ENCODE results near the gene NFAT5. TPM values are rescaled to one million over a fixed set of nuclear protein-coding genes. Genes with fewer than 3 reads are reported as not detected.

Gene NFAT5
- total and polyA plus RNA-seq, 9 of the 15 experiments (the other 6 are each of a cell fraction or from before 2014, with no cell fraction given), result 0.78 to 20.5 (median 12.4) TPM

DNA sequence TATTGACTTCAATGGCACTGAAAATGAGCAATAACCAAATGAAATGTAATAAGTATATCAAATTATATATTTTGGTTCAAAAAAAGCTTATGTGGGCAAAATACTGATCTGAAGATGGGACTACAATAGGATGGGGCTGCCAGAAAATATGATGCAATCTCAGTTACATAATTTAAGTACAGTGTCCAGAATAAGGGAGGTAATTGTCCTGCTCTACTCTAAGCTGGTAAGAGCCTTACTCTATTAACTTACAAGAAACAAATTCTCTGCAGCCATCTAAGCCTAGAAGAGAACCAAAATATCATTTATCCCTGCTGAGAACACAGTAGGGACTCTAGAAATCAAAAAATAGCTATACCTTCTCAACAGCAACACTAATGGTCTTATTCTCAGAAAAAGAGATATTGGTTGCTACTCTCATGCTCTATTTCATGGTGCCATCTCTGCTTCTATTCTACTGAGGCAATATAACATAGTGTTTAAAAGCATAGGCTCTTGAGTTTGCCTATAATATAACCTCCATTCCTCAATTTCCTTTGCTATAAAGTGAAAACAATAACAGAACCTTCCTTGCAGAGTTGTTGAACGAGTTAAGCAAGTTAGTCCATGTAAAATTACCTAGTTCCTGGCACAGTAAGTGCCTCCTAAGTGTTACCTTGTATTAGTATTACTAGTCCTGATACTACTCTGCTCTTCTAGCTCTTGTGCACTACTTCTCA, 140.6 kb downstream of the NFAT5 start:
- no peak overlapping the region for H3K4me2 ChIP-seq (ENCODE audit: insufficient read depth, low read length)
- FAIRE-seq, result no peak
- intact Hi-C loops (cut with micrococcal nuclease), result loop anchor here (5.0 to 10.0 kb wide), 2 partner anchors 212 to 226 kb away; no protein-coding TSS in a partner anchor
- TF ChIP-seq ZNF316 (IDR thresholded peaks at IDR 0.05) (0 out of 2 replicates have a peak, but pooled peaks have one; percentile 26), TSC22D4 (tag; IDR thresholded peaks at IDR 0.05) (no peak), POLR3A (IDR thresholded peaks at IDR 0.05; ENCODE audit: borderline replicate concordance, extremely low read depth, insufficient read depth, insufficient read length) (no peak), ATF7 (IDR thresholded peaks at IDR 0.05) (peak; percentile 47), POLR2AphosphoS2 (IDR thresholded peaks at IDR 0.05; ENCODE audit: low read length) (no peak), CEBPB (tag; IDR thresholded peaks at IDR 0.05) (peak; percentile 76), DMBX1 (CRISPR knock-in tag; IDR thresholded peaks at IDR 0.05; ENCODE audit: borderline replicate concordance) (no peak), ZSCAN32 (CRISPR knock-in tag; IDR thresholded peaks at IDR 0.05) (0 out of 2 replicates have a peak, but pooled peaks have one; percentile 43), FIP1L1 (IDR thresholded peaks at IDR 0.05; ENCODE audit: low read depth, low read length, poor library complexity, severe bottlenecking) (no peak), DNMT1 (IDR thresholded peaks at IDR 0.05) (no peak)
- TF ChIP-seq, protein P1, sequence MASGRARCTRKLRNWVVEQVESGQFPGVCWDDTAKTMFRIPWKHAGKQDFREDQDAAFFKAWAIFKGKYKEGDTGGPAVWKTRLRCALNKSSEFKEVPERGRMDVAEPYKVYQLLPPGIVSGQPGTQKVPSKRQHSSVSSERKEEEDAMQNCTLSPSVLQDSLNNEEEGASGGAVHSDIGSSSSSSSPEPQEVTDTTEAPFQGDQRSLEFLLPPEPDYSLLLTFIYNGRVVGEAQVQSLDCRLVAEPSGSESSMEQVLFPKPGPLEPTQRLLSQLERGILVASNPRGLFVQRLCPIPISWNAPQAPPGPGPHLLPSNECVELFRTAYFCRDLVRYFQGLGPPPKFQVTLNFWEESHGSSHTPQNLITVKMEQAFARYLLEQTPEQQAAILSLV (tag; IDR thresholded peaks at IDR 0.05), result 0 out of 2 replicates have a peak, but pooled peaks have one; percentile 58
- TF ChIP-seq, protein P2, sequence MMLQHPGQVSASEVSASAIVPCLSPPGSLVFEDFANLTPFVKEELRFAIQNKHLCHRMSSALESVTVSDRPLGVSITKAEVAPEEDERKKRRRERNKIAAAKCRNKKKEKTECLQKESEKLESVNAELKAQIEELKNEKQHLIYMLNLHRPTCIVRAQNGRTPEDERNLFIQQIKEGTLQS (IDR thresholded peaks at IDR 0.05), result peak; percentile 86
- TF ChIP-seq, protein P2 (CRISPR knock-in tag; conservative IDR thresholded peaks at IDR 0.05), result no peak
- TF ChIP-seq, protein P3, sequence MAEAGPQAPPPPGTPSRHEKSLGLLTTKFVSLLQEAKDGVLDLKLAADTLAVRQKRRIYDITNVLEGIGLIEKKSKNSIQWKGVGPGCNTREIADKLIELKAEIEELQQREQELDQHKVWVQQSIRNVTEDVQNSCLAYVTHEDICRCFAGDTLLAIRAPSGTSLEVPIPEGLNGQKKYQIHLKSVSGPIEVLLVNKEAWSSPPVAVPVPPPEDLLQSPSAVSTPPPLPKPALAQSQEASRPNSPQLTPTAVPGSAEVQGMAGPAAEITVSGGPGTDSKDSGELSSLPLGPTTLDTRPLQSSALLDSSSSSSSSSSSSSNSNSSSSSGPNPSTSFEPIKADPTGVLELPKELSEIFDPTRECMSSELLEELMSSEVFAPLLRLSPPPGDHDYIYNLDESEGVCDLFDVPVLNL (CRISPR knock-in tag; IDR thresholded peaks at IDR 0.05; ENCODE audit: low read depth), result no peak
- TF ChIP-seq, protein P4, sequence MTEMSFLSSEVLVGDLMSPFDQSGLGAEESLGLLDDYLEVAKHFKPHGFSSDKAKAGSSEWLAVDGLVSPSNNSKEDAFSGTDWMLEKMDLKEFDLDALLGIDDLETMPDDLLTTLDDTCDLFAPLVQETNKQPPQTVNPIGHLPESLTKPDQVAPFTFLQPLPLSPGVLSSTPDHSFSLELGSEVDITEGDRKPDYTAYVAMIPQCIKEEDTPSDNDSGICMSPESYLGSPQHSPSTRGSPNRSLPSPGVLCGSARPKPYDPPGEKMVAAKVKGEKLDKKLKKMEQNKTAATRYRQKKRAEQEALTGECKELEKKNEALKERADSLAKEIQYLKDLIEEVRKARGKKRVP (CRISPR knock-in tag; IDR thresholded peaks at IDR 0.05), result peak; percentile 69; the same call in 1 of the 2 replicates
- TF ChIP-seq, protein P5, sequence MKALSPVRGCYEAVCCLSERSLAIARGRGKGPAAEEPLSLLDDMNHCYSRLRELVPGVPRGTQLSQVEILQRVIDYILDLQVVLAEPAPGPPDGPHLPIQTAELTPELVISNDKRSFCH (CRISPR knock-in tag; IDR thresholded peaks at IDR 0.05), result no peak
- TF ChIP-seq, protein P5 (tag; IDR thresholded peaks at IDR 0.05), result no peak

More for the DNA sequence above, 140.6 kb downstream of the NFAT5 start:
- BruUV-seq (replicated peaks), result no TSS peak
- peak; percentile 55; the same call in 2 of the 3 replicates for ATAC-seq
- H3K9me3 ChIP-seq (replicated peaks; ENCODE audit: control insufficient read depth, insufficient read depth, low read depth, low read length), result no peaks in the 10 kb centered on the region
- ChIA-PET CTCF (ENCODE audit: low intra/inter-chr PET ratio) (interaction anchor here (0.7 kb wide), 1 partner anchor 65 kb away, joined by 3 read pairs; no protein-coding TSS in a partner anchor), POLR2A (interaction anchor here (0.6 to 1.9 kb wide), 5 partner anchors 11 to 546 kb away, joined by 3 to 5 read pairs (median 3); no protein-coding TSS in a partner anchor)
- in situ Hi-C loops (cut with MboI), result loop anchor here (5.0 kb wide), 1 partner anchor 221 kb away; no protein-coding TSS in a partner anchor
- no peak overlapping the region for H3K9ac ChIP-seq (ENCODE audit: insufficient read depth in 1 of 2, low read depth in 2 of 2, low read length in 2 of 2)
- no peak overlapping the region for H3K4me3 ChIP-seq
- H2AFZ ChIP-seq (ENCODE audit: low read depth, low read length), result no peak overlapping the region
- no peaks in the 10 kb centered on the region for H4K20me1 ChIP-seq (replicated peaks; ENCODE audit: control insufficient read depth, insufficient read depth, low read length)
- no peaks in the 10 kb centered on the region; a peak in 1 of 5 replicates for H3K4me1 ChIP-seq (replicated peaks in 1 of 2; ENCODE audit: control insufficient read depth in 2 of 2, insufficient read depth in 2 of 2, low read length in 2 of 2)
- H3K79me2 ChIP-seq (ENCODE audit: control insufficient read depth, insufficient read depth, low read length), result no peaks in the 10 kb centered on the region
- H3K9me1 ChIP-seq (ENCODE audit: control insufficient read depth, insufficient read depth, low read length), result no peaks in the 10 kb centered on the region
- no peak for DNase-seq (ENCODE audit: extremely low read depth in 1 of 4, low spot score in 3 of 4)
- H3K36me3 ChIP-seq (ENCODE audit: control insufficient read depth, insufficient read depth, low read length), result peaks cover 44% of the 10 kb centered on the region; the same call in 2 of the 3 replicates
- WGBS (ENCODE audit: insufficient coverage, low coverage, missing lambda C conversion rate), result 48% methylated on average over 1 of the region's 1 CpG
- no peak overlapping the region for H3K27ac ChIP-seq (ENCODE audit: extremely low read depth, low read depth, low read length)
- no peaks in the 10 kb centered on the region for H3K27me3 ChIP-seq (ENCODE audit: control insufficient read depth in 2 of 2, insufficient read depth in 2 of 2, low read length in 2 of 2)

Measured in K562 (cell line).